ENCODE measurements around the gene CRX. TPM values are rescaled to one million over a fixed set of nuclear protein-coding genes. Genes with fewer than 3 reads are reported as not detected.
"Not testable (repeated sequence)": the region's sequence is repeated elsewhere in the genome, so short reads cannot be mapped to it uniquely, and the experiment has no call there.

CRX gene
- total RNA-seq, 1 donor from 2014 or later, result not detected

DNA sequence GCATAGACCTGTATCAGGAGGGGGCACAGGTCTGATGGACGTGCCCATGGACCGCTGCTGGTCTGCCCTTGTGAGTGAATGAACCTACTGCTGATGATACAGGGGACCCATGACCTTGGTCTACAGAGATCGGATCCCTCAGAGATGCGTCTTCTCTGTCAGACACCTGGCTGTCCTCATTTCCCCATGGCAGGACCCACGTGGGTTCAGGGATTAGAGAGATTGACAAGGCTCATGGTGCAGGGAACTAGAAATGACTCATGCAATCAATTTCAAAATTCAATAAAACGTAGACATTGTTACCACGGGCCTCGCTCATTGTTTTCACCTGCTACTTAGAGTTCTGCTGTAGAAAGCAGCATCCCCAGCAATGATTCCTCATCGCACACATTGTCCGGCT is 16.4 kb upstream of the CRX start:
- TF ChIP-seq, protein P1, sequence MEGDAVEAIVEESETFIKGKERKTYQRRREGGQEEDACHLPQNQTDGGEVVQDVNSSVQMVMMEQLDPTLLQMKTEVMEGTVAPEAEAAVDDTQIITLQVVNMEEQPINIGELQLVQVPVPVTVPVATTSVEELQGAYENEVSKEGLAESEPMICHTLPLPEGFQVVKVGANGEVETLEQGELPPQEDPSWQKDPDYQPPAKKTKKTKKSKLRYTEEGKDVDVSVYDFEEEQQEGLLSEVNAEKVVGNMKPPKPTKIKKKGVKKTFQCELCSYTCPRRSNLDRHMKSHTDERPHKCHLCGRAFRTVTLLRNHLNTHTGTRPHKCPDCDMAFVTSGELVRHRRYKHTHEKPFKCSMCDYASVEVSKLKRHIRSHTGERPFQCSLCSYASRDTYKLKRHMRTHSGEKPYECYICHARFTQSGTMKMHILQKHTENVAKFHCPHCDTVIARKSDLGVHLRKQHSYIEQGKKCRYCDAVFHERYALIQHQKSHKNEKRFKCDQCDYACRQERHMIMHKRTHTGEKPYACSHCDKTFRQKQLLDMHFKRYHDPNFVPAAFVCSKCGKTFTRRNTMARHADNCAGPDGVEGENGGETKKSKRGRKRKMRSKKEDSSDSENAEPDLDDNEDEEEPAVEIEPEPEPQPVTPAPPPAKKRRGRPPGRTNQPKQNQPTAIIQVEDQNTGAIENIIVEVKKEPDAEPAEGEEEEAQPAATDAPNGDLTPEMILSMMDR (conservative IDR thresholded peaks at IDR 0.05; ENCODE audit: low read depth, low read length), result no peak
- DNase-seq (ENCODE audit: low read depth), result no peak
- no peak overlapping the region for H3K4me3 ChIP-seq (ENCODE audit: low read depth, low read length)

DNA sequence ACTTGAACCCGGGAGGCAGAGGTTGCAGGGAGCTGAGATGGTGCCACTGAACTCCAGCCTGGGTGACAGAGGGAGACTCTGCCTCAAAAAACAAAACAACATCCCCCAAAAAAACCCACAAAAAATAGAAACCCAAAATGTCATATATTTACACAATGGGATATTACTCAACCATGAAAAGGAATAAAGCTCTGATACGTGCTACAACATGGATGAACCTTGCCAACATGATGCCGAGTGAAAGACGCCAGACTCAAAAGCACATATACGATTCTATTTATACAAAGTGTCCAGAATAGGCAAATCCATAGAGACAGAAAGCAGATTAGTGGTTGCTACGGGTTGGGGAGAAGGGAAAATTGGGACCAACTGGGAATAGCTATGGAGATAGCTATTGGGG is 15.3 kb upstream of the CRX start:
- no peak for DNase-seq (ENCODE audit: low read depth)
- H3K4me3 ChIP-seq (ENCODE audit: low read depth, low read length), result no peak overlapping the region
- TF ChIP-seq, protein P1 (conservative IDR thresholded peaks at IDR 0.05; ENCODE audit: low read depth, low read length), result no peak

- DNase-seq (ENCODE audit: low read depth), result no peak
- H3K4me3 ChIP-seq (ENCODE audit: low read depth, low read length), result no peak overlapping the region
- TF ChIP-seq, protein P1 (conservative IDR thresholded peaks at IDR 0.05; ENCODE audit: low read depth, low read length), result peak; percentile 57
Measured at GRCh38 chr19:47813304-47813994, 8.3 kb upstream of the CRX start.

- no peak overlapping the region for H3K4me3 ChIP-seq (ENCODE audit: low read depth, low read length)
- DNase-seq (ENCODE audit: low read depth), result no peak
- TF ChIP-seq, protein P1 (conservative IDR thresholded peaks at IDR 0.05; ENCODE audit: low read depth, low read length), result no peak
Measured at GRCh38 chr19:47813995-47814328, 7.8 kb upstream of the CRX start.

DNA sequence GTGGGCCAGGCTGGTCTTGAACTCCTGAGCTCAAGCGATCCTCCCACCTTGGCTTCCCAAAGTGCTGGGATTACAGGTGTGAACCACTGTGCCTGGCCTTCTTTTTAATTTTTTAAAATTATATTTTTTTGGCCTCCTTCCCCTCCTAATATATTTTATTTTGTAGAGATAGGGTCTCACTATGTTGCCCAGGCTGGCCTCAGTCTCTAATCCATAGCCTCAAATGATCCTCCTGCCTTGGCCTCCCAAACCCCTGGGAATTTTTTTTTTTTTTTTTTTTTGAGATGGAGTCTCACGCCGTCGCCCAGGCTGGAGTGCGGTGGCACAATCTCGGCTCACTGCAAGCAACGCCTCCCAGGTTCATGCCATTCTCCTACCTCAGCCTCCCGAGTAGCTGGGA is 5.5 kb upstream of the CRX start:
- DNase-seq (ENCODE audit: low read depth), result not testable (repeated sequence)

DNA sequence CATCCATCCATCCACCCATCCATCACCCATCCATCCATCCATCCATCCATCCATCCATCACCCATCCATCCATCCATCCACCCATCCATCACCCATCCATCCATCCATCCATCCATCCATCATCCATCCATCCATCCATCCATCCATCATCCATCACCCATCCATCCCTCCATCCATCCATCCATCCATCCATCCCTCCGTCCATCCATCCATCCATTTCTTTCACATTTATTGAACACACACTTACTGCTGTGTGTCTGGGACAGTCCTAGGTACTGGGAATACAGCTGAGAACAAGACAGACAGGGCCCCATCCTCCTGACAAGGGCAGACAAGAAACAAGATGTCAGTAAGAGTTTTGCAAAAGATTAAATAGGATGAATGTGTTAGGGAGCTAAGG is 3.5 kb upstream of the CRX start:
- H3K4me3 ChIP-seq (ENCODE audit: low read depth, low read length); DNase-seq (ENCODE audit: low read depth): not testable (repeated sequence)

More for the DNA sequence above, 5.5 kb upstream of the CRX start:
- not testable (repeated sequence) for H3K4me3 ChIP-seq (ENCODE audit: low read depth, low read length)

DNA sequence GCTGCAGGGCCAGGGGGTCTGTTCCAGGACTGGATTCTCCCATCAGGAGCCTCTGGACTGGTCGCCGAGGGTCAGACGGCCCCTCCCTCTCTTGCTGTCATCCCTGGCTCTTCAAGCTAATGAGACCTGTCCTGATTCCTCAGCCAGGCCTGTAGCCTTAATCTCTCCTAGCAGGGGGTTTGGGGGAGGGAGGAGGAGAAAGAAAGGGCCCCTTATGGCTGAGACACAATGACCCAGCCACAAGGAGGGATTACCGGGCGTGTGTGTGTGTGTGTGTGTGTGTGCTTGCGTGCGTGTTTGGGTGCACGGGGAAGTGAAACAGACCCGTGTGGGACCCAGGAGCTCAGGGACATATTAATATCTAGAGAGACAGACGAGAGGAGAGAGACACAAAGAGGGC is 1.9 kb upstream of the CRX start:
- TF ChIP-seq, protein P1 (conservative IDR thresholded peaks at IDR 0.05; ENCODE audit: low read depth, low read length), result no peak
- H3K4me3 ChIP-seq (ENCODE audit: low read depth, low read length), result no peak overlapping the region
- no peak for DNase-seq (ENCODE audit: low read depth)

GRCh38 chr19:47820410-47820809 is 1.3 kb upstream of the CRX start:
- DNase-seq (ENCODE audit: low read depth), result no peak
- H3K4me3 ChIP-seq (ENCODE audit: low read depth, low read length), result no peak overlapping the region
- TF ChIP-seq, protein P1 (conservative IDR thresholded peaks at IDR 0.05; ENCODE audit: low read depth, low read length), result no peak

Data from epithelial cell of proximal tubule (primary cell).